ENCODE results near the gene NATD1.

NATD1 gene

DNA sequence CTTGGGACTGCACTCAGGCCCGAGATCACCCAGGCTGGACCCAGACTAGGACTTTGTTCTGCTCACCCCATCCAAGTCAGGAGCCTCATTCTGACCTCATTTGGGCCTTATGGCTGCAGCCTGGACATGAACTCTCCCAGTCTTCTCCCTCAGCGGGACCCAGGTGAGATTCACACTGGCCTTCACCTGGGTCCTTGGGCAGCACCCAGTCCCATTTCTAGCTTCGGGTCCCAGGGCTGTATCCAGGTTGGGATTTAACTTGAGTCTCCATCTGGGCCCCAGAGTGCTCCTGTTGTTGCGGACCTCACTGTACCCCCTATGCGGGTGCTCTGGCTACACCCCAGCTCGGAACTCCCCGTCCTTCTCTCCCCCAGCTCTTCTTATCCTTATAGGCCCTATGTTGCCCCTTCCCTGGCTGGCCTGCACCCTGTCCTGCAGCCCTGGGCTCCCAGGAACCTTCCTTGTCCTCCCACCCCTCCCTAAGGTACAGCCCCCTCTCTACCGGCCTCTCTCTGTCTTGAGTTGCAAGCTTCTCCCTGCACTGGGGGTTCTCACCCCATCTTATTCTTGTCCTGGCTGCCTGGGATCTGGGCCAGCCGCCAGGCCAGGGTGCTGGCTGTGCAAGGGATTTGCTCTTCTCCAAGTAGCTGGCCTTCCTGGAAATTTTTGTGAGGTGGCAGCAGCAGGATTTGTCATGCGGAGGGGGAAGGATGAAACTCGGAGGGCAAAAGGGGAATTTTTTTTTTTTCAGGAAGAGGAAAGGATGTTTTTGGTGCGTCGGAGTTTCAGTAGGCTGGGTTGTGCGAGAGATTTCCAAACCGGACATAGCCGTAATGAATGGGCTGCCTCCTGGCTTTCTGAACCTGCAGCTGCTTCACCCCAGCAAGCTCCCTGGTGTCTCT lies 32.2 kb upstream of the NATD1 start:
- Mint-ChIP-seq H3K36me3 (peaks cover 16% of the 10 kb centered on the region), H3K4me1 (peaks cover 53% of the 10 kb centered on the region), H3K27ac (peak overlapping the region; percentile 91), H3K4me3 (peak overlapping the region; percentile 93), H3K27me3 (peaks cover 7% of the 10 kb centered on the region), H3K9me3 (no peaks in the 10 kb centered on the region)
- CTCF ChIA-PET = interaction anchor here (0.6 to 2.4 kb wide), 4 partner anchors 9 to 382 kb away, joined by 3 to 12 read pairs (median 6); no protein-coding TSS in a partner anchor
- DNase-seq = no peak

DNA sequence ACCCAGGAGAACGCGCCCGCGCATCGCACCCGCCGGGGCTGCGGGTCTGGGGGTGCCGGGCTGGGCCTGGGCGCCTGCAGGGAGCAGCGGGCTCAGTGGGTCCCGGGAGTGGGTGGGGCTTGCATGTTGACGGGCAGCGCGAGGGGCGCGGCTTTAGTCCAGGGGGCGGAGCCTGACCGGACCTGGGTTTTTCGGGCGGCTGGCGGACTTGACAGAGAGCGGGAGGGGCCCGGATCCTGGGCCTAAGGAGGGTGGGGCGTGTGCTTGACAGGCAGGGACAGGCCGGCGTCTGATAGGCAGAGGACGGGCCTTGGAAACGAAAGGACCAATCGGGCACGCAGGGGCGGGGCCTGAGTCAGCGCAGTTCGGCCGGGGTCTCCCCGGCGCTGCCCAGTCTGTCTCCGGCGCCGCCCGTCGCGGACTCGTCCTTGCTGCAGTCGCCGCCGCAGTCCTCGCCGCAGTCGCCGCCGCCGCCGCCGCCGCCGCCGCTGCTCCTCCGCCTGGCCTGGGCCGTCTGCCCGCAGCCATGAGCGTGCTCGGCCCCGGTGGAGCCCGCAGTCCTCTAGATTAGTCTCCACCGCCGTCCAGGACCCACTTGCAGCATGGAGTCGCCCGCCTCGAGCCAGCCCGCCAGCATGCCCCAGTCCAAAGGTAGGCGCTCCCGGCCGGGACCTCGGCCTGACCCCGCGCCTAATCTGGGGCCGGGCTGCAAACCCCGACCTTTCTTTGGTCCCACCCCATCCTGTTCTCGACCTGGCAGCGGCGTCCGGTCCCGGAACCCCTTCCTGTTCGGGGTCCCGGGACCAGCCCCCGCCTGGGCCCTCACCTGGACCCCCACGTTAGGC lies 31.3 kb upstream of the NATD1 start, which contains the start of gene MAP2K3:
MAP2K3 (plus strand) TSS at position 393 of the 845 bp plus-strand sequence; CDS start at position 603, 210 bp downstream.
- DNase-seq = peak; percentile 98
- Mint-ChIP-seq H3K36me3 (peaks cover 16% of the 10 kb centered on the region), H3K27me3 (peaks cover 10% of the 10 kb centered on the region), H3K4me1 (peaks cover 62% of the 10 kb centered on the region), H3K4me3 (peak within 1 kb of the TSS; percentile 93), H3K27ac (peak within 1 kb of the TSS; percentile 91), H3K9me3 (no peaks in the 10 kb centered on the region)
- CTCF ChIA-PET = interaction anchor here (0.6 to 2.4 kb wide), 3 partner anchors 8 to 381 kb away, joined by 3 to 12 read pairs (median 7); no protein-coding TSS in a partner anchor

DNA sequence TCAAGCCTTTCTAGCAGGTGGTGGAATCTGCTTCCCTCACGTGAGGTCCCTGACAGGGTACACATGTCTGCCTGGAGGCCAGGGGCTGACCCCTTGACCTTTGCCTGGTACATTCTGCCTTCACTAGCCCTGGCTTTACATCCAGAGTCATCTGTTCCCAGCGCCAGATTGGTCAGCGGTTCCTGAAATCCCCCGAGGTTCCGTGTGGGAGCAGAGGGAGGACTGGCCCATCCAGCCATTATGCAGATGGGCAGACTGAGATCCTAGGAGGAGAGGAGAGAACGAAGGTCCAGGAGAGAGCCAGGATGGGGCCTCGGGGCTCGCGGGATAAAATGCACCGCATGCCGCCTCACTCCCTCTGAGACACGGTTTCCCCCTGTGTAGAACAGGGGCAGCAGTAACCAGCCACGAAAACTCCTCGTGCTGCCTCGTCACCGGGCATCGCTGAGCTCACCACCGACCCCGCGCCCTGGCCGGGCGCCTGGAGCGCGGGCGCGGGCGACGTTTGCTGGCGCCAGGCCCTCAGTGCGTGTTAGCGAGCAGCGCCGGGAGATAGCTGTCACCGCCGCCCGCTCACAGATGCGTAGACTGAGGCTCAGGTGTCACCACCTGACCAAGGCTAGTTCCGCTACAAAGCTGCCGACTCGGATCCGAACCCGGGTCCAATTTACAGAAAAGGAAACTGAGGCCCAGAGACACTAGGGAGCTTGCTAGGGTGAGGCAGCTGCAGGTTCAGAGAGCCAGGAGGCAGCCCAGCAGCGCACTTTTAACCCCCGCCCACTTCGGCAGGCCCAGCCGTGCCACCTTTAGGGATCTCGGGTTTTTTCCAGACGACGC lies 30.5 kb upstream of the NATD1 start:
- H3K4me3 Mint-ChIP-seq = peak overlapping the region; percentile 93
- CTCF ChIA-PET = no interaction called here
- peaks cover 10% of the 10 kb centered on the region for H3K27me3 Mint-ChIP-seq
- H3K27ac Mint-ChIP-seq = peak overlapping the region; percentile 91
- no peak for DNase-seq
- peaks cover 62% of the 10 kb centered on the region for H3K4me1 Mint-ChIP-seq
- no peaks in the 10 kb centered on the region for H3K9me3 Mint-ChIP-seq
- H3K36me3 Mint-ChIP-seq = peaks cover 16% of the 10 kb centered on the region

DNA sequence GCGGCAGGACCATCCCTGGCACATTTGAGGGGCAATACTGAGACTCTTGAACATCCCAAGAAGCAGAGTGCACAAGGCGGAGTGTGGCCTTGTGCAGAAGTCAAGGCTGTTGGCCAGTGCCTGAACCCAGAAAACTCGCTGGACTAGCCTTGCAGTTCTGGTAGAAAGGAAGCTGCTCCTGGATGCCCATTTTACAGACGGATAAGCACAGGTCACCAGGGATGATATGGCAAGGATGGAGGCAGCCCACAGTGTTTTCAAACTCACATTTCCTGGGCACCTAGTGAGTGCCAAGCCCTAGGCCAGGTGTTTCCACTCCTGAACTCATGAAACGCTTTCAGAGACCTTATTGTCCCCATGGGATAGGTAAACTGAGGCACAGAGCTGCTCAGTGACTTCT lies 29.6 kb upstream of the NATD1 start:
- Mint-ChIP-seq H3K4me1 (peaks cover 61% of the 10 kb centered on the region), H3K36me3 (peaks cover 16% of the 10 kb centered on the region), H3K27me3 (peaks cover 10% of the 10 kb centered on the region), H3K27ac (peak overlapping the region; percentile 40), H3K9me3 (no peaks in the 10 kb centered on the region), H3K4me3 (peak overlapping the region; percentile 3)
- CTCF ChIA-PET = interaction anchor here (0.8 to 1.3 kb wide), 4 partner anchors 15 to 174 kb away, joined by 3 to 4 read pairs (median 3); no protein-coding TSS in a partner anchor
- no peak for DNase-seq

DNA sequence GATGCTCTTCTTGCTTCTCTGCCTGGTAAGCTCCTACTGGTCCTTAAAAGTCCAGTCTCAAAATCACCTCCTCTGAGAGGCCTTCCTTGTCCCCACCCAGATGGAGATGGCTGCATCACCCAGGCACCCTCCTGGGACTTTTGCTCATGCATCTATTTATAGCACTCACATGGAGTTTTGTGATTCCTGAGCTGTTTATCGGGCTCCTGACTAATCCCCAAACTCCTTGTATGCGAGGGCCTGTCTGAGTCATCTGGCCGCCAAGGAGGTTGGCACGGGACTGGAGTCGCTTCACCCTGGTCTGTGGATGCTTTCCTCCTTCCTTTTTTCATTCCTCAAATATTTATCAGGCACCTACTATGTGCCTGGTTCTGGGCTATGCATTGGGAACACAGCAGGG lies 29.0 kb upstream of the NATD1 start:
- H3K4me1 Mint-ChIP-seq = peaks cover 61% of the 10 kb centered on the region
- peaks cover 13% of the 10 kb centered on the region for H3K36me3 Mint-ChIP-seq
- no peak for DNase-seq
- H3K27ac Mint-ChIP-seq = no peak overlapping the region
- peaks cover 10% of the 10 kb centered on the region for H3K27me3 Mint-ChIP-seq
- peak overlapping the region; percentile 3 for H3K4me3 Mint-ChIP-seq
- CTCF ChIA-PET = interaction anchor here (0.8 to 1.5 kb wide), 7 partner anchors 14 to 229 kb away, joined by 3 to 4 read pairs (median 3); no protein-coding TSS in a partner anchor
- H3K9me3 Mint-ChIP-seq = no peaks in the 10 kb centered on the region

DNA sequence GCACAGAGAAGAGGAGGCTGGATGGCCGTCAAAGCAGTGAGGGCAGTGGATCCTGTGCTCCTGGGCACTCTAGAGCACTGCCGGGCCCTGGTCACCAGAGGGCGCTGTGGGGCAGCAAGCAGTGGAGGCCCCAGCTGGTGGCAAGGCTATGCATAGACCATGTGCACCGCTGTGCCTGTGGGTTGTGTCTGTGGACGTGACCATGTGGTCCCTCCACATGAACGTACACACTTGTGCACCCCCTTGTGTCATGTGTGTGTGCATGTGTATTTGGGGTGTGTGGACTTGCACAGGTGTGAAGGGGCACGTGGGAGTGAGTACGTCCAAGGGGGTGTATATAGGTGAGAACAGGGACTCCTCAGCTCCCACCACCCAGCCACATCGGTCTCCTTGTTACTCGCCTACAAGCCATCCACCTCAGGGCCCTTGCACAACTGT lies 26.9 kb upstream of the NATD1 start:
- peak overlapping the region; percentile 64 for H3K27ac Mint-ChIP-seq
- DNase-seq = peak; percentile 92
- H3K36me3 Mint-ChIP-seq = peaks cover under 1% of the 10 kb centered on the region
- peaks cover 63% of the 10 kb centered on the region for H3K4me1 Mint-ChIP-seq
- H3K27me3 Mint-ChIP-seq = peaks cover 13% of the 10 kb centered on the region
- H3K9me3 Mint-ChIP-seq = no peaks in the 10 kb centered on the region
- no peak overlapping the region for H3K4me3 Mint-ChIP-seq
- CTCF ChIA-PET = interaction anchor here (0.8 to 2.4 kb wide), 7 partner anchors 8 to 237 kb away, joined by 3 to 19 read pairs (median 8); partner anchors contain the start of gene USP22

DNA sequence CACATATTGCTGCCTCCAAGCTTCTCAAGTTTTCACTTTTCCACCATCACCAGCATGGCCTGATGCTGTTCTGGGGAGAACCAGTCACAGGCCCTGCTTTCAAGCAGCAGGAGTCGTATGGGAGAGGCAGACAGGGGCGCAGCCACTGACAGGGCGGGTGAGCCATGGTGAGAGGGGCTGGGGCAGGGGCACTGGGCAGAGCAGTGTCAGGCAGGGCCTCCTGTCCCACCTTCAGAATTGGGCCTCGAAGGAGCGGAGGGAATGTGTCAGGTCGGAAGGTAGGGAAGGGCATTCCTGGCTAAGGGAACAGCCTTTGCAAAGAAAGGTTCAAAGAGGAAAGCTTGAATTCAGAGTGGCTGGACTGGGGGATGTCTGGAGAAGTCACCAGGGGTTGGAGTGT lies 26.4 kb upstream of the NATD1 start:
- peaks cover 18% of the 10 kb centered on the region for H3K27me3 Mint-ChIP-seq
- H3K9me3 Mint-ChIP-seq = no peaks in the 10 kb centered on the region
- no peak for DNase-seq
- CTCF ChIA-PET = interaction anchor here (0.8 to 2.4 kb wide), 9 partner anchors 9 to 245 kb away, joined by 3 to 19 read pairs (median 8); partner anchors contain the start of gene USP22
- no peaks in the 10 kb centered on the region for H3K36me3 Mint-ChIP-seq
- H3K4me3 Mint-ChIP-seq = no peak overlapping the region
- peaks cover 67% of the 10 kb centered on the region for H3K4me1 Mint-ChIP-seq
- H3K27ac Mint-ChIP-seq = peak overlapping the region; percentile 88

DNA sequence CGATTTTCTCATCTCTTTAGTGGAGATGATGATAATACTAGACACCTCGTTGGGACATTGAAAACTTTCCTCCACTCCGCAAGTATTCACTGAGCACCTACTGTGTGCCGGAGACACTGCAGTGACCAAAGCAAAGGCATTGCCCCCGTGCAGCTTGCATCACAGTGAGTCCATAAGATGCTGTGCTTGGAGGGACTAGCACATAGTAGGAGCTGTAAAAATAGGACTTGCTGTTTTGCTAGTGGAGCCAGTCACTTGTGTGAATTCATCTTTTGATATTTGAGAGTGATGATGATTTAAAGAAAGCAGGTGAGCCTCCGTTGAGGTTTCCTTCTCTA lies 26.0 kb upstream of the NATD1 start:
- no peak overlapping the region for H3K4me3 Mint-ChIP-seq
- H3K27ac Mint-ChIP-seq = peak overlapping the region; percentile 88
- CTCF ChIA-PET = interaction anchor here (1.0 to 2.4 kb wide), 8 partner anchors 9 to 245 kb away, joined by 3 to 19 read pairs (median 8); partner anchors contain the start of gene USP22
- H3K9me3 Mint-ChIP-seq = no peaks in the 10 kb centered on the region
- H3K36me3 Mint-ChIP-seq = no peaks in the 10 kb centered on the region
- peaks cover 19% of the 10 kb centered on the region for H3K27me3 Mint-ChIP-seq
- DNase-seq = no peak
- peaks cover 67% of the 10 kb centered on the region for H3K4me1 Mint-ChIP-seq

DNA sequence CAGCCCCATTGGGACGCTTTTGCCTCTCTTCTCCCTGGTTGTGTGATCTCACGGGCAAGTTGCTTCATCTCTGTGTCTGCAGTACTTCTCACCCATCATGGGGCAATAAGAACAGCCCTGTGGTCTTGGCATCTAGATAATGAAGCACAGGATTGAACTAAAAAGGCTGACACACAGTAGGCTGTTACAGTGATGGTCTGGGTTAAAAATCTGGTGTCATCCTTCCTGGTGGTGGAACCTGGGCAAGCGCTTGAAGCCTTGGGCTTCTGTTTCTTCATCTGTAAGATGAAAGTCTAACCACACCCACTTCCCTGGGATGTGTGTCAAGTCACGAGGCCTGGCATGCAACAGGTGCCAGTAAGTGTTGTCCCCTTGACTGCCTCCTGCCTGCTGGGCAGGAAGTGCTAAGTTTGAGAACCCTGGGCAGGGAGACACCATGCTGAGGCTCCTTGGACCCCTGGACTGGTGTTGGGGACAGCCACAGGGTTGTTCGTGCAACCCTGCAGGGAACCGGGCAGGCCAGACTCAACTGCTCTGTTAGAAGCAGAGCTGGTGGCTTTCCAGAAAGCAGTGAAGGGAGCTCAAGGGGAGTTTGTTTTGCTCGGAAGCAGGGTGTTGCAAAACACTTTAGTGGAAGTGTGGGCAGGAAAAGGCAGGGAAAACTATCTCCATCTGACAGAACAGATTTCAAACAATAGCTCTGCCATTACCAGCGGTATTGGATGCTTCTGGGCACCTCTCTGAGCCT lies 25.4 kb upstream of the NATD1 start:
- no peaks in the 10 kb centered on the region for H3K9me3 Mint-ChIP-seq
- peak overlapping the region; percentile 88 for H3K27ac Mint-ChIP-seq
- CTCF ChIA-PET = interaction anchor here (1.0 to 2.4 kb wide), 7 partner anchors 9 to 244 kb away, joined by 3 to 19 read pairs (median 8); no protein-coding TSS in a partner anchor
- peaks cover 19% of the 10 kb centered on the region for H3K27me3 Mint-ChIP-seq
- H3K4me3 Mint-ChIP-seq = no peak overlapping the region
- H3K36me3 Mint-ChIP-seq = no peaks in the 10 kb centered on the region
- H3K4me1 Mint-ChIP-seq = peaks cover 67% of the 10 kb centered on the region
- DNase-seq = peak; percentile 80

DNA sequence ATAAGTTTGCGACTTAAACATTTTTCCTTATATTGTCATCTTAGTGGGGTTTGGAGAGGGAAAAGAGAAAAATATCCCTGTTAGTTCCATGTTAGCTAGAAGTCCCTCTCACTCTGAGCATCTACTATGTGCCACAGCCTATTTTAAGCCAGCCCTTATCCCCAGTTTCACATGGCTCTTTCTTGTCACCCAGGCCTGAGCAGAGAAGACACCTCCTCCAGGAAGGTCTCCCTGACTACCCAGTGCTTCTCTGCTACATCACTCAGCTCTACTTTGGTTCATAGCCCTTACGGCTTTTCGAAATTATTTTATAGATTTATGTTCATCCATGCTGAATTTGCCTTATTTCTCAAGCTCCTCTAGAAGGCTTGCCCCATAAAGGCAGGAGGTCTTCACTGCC lies 24.1 kb upstream of the NATD1 start:
- H3K4me3 Mint-ChIP-seq = peak overlapping the region; percentile 21
- H3K27ac Mint-ChIP-seq = no peak overlapping the region
- H3K4me1 Mint-ChIP-seq = peaks cover 59% of the 10 kb centered on the region
- H3K27me3 Mint-ChIP-seq = peaks cover 23% of the 10 kb centered on the region
- no peaks in the 10 kb centered on the region for H3K9me3 Mint-ChIP-seq
- no peaks in the 10 kb centered on the region for H3K36me3 Mint-ChIP-seq
- DNase-seq = no peak
- CTCF ChIA-PET = interaction anchor here (0.6 to 1.5 kb wide), 3 partner anchors 9 to 179 kb away, joined by 3 to 4 read pairs (median 3); no protein-coding TSS in a partner anchor

DNA sequence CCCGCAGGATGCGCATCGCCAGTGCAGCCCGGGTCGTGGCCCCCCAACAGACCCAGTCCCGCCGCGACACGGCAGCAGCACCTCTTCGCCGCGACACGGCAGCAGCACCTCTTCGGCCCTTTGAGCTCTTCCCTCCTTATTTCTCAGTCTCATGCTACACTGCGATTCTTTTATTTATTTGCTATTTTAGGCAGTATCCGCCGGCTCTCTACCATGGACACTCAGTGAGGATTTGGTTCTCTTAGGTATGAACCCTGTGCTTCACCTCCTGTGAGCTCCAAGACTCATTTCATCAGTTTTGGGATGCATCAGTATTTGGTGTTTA lies 23.0 kb upstream of the NATD1 start:
- no peak for DNase-seq
- no peaks in the 10 kb centered on the region for H3K36me3 Mint-ChIP-seq
- CTCF ChIA-PET = interaction anchor here (1.1 to 1.8 kb wide), 5 partner anchors 8 to 157 kb away, joined by 3 to 12 read pairs (median 4); no protein-coding TSS in a partner anchor
- peaks cover 56% of the 10 kb centered on the region for H3K4me1 Mint-ChIP-seq
- H3K4me3 Mint-ChIP-seq = peak overlapping the region; percentile 90
- H3K27ac Mint-ChIP-seq = peak overlapping the region; percentile 85
- H3K9me3 Mint-ChIP-seq = no peaks in the 10 kb centered on the region
- H3K27me3 Mint-ChIP-seq = peaks cover 16% of the 10 kb centered on the region

DNA sequence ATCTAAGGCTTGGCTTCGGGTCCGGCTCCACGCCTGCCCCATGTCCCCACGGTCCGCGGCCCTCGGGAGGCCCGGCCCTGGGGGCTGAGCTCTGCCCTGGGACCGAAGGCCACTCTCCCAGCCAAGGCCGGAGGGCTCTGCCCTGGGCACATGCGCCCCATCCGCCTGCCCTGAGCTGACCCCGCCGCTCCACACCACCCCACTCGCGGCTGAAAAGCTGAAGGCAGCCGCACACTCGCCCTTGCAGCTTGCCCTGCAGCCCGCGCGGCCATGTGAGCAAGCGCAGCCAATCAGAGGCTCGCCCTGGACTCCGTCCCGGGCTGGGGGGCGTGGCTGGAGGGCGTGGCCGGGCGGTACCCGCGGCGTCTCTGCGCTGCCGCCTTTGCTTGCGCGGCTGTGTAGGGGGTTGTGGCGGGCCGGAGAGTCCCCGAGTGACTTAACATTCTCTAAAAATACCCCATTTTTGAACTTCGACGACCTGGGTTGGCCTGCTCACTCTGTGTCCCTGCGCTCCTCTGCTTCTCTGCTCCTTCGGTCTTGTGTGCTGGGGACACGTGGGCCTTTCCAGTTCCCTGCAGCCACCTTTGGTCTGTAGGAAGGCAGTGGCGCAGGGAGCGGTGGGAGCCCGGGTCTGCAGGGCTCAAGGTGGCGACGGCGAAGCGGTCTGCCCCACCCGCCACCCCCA lies 22.5 kb upstream of the NATD1 start:
- Mint-ChIP-seq H3K36me3 (no peaks in the 10 kb centered on the region), H3K4me1 (peaks cover 54% of the 10 kb centered on the region), H3K27ac (peak overlapping the region; percentile 75), H3K4me3 (peak overlapping the region; percentile 90), H3K27me3 (peaks cover 16% of the 10 kb centered on the region), H3K9me3 (no peaks in the 10 kb centered on the region)
- peak; percentile 96 for DNase-seq
- CTCF ChIA-PET = interaction anchor here (1.1 to 1.8 kb wide), 5 partner anchors 8 to 156 kb away, joined by 3 to 12 read pairs (median 4); no protein-coding TSS in a partner anchor
